Gastroesophageal sphincter (tissue), 4 donors: ENCODE data around the gene GOLGB1. TPM values are rescaled to one million over a fixed set of nuclear protein-coding genes. Genes with fewer than 3 reads are reported as not detected.

Experiments
- ATAC-seq: fragments of 150-250 bp; one replicate; pipeline ENCODE4 v1.9.1; 2016; ENCODE audit warnings: mild to moderate bottlenecking, moderate library complexity
- H3K27ac ChIP-seq, 4 donors: fragments of 200-600 bp; sonication (generic) in 3 of 4; 1 replicate in 3 of 4; 2 replicates in 1 of 4; pipeline ENCODE4 v1.5.1; 2016 to 2019
- H3K27me3 ChIP-seq: fragments of 200-600 bp; sonication (generic); one replicate; pipeline ENCODE4 v1.5.1; 2019
- H3K36me3 ChIP-seq, 2 donors: fragments of 200-600 bp; sonication (generic); one replicate each; pipeline ENCODE4 v1.5.1; 2019; ENCODE audit warnings: control low read depth in 1 of 2
- H3K4me1 ChIP-seq, 3 donors: fragments of 200-600 bp; sonication (generic); 1 replicate in 2 of 3; 2 replicates in 1 of 3; pipeline ENCODE4 v1.5.1; 2016 to 2019; ENCODE audit warnings: control low read depth in 2 of 3
- H3K4me3 ChIP-seq, 2 donors: fragments of 200-600 bp; sonication (generic); one replicate each; pipeline ENCODE4 v1.5.1; 2019; ENCODE audit warnings: mild to moderate bottlenecking in 1 of 2, moderate library complexity in 1 of 2
- H3K9me3 ChIP-seq, 3 donors: fragments of 200-600 bp; sonication (generic); one replicate each; pipeline ENCODE4 v1.5.1; 2017 to 2019; ENCODE audit warnings: control low read depth in 2 of 3
- EP300 ChIP-seq: sonication (generic); formaldehyde crosslinking; IDR thresholded peaks from one replicate; pipeline ENCODE4 v1.6.1; 2017; ENCODE audit warnings: antibody characterized with exemption, mild to moderate bottlenecking
- POLR2A ChIP-seq, 2 donors: fragments of 450-650 bp; IDR thresholded peaks; one replicate each; pipeline ENCODE4 v1.6.1; 2017; ENCODE audit warnings: antibody characterized with exemption in 2 of 2, mild to moderate bottlenecking in 2 of 2, moderate library complexity in 1 of 2
- POLR2AphosphoS5 ChIP-seq: sonication (generic); formaldehyde crosslinking; IDR thresholded peaks from one replicate; pipeline ENCODE4 v1.6.1; 2017; ENCODE audit warnings: antibody characterized with exemption
- WGBS, 2 donors: methylation state at CpG; one replicate each; pipeline ENCODE4 v1.1.5; 2018; ENCODE audit warnings: low coverage in 1 of 2; 5-methylcytosine and 5-hydroxymethylcytosine counted together
- total RNA-seq, 4 donors: library from RNA; depleted of rRNA; stranded (reverse); fragments of >200 nt; gene quantifications; one replicate each; pipeline ENCODE4 v1.1.0, GENCODE V29; 2016
- TF ChIP-seq, protein P1 (sequence below), 4 experiments: fragments of 200-600 bp in 2 of 4; fragments of 450-650 bp in 2 of 4; sonication (generic) in 1 of 4; IDR thresholded peaks; one replicate each; pipeline ENCODE4 v1.5.1; 2017 to 2019; ENCODE audit warnings: antibody characterized with exemption in 4 of 4, mild to moderate bottlenecking in 2 of 4, moderate library complexity in 2 of 4

The GOLGB1 gene
- total RNA-seq, 4 donors from 2014 or later, result 67.9 to 94.3 (median 76.6) TPM

DNA sequence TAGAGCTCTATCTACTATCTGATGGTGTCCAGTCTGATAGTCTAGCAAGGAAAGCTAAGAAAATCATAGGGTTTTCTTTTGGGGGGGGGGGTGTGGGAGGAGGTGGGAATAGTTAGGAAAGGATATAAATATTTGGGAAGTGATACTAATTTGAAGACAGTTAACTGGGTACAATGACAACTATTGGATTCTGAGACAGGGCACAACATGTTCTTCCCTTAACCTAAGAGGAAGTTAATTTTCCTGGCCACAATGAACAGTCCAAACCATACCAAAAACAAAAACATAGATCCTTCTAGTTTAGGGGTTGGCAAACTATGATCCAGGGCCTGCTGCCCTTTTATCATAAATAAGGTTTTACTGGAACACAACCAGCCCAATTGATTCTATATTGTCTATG is 78.9 kb downstream of the GOLGB1 start:
- TF ChIP-seq EP300 (no peak), POLR2A (IDR thresholded peaks at IDR 0.05) (no peak), POLR2AphosphoS5 (no peak)
- TF ChIP-seq, protein P1, sequence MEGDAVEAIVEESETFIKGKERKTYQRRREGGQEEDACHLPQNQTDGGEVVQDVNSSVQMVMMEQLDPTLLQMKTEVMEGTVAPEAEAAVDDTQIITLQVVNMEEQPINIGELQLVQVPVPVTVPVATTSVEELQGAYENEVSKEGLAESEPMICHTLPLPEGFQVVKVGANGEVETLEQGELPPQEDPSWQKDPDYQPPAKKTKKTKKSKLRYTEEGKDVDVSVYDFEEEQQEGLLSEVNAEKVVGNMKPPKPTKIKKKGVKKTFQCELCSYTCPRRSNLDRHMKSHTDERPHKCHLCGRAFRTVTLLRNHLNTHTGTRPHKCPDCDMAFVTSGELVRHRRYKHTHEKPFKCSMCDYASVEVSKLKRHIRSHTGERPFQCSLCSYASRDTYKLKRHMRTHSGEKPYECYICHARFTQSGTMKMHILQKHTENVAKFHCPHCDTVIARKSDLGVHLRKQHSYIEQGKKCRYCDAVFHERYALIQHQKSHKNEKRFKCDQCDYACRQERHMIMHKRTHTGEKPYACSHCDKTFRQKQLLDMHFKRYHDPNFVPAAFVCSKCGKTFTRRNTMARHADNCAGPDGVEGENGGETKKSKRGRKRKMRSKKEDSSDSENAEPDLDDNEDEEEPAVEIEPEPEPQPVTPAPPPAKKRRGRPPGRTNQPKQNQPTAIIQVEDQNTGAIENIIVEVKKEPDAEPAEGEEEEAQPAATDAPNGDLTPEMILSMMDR (IDR thresholded peaks at IDR 0.05), result no peak
- no peaks in the 10 kb centered on the region for H3K9me3 ChIP-seq
- H3K27me3 ChIP-seq, result no peaks in the 10 kb centered on the region
- H3K4me1 ChIP-seq, result peaks cover 0 to 4% (median 0%) of the 10 kb centered on the region in 3 donors
- ATAC-seq, result no peak
- H3K4me3 ChIP-seq, result no peak overlapping the region
- peaks cover 11 to 97% of the 10 kb centered on the region in 2 donors for H3K36me3 ChIP-seq
- no peak overlapping the region for H3K27ac ChIP-seq

DNA sequence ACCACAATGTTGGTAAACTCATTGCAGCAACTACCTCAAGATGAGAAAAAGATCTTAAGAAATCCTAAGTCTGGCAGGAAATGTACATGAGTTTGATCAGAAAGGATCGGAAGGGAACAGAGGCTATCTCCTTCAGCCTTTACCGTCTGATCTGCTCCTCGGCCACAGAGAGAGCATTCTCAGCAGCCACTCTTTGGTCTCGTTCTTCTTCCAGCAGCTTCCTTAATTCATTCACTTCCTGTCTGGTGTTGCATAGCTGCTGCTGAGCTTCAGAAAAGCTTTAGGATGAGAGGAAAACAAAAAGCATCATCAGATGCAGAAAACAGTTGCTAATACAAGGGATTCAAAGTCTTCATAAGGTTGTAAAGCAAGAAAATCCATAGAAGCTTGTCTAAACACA is 82.2 kb downstream of the GOLGB1 start:
- H3K27ac ChIP-seq, result no peak overlapping the region
- H3K9me3 ChIP-seq, result no peaks in the 10 kb centered on the region
- TF ChIP-seq, protein P1 (IDR thresholded peaks at IDR 0.05), result no peak
- no peak for TF ChIP-seq EP300
- TF ChIP-seq POLR2A (IDR thresholded peaks at IDR 0.05), result no peak
- no peak for TF ChIP-seq POLR2AphosphoS5
- no peak for ATAC-seq
- no peak overlapping the region for H3K4me3 ChIP-seq
- H3K4me1 ChIP-seq, result peaks cover 0 to 7% (median 0%) of the 10 kb centered on the region in 3 donors
- peaks cover 15 to 98% of the 10 kb centered on the region in 2 donors for H3K36me3 ChIP-seq
- WGBS, 2 donors, result 60 to 100% methylated on average over 2 to 4 of the region's 4 CpGs
- no peaks in the 10 kb centered on the region for H3K27me3 ChIP-seq

DNA sequence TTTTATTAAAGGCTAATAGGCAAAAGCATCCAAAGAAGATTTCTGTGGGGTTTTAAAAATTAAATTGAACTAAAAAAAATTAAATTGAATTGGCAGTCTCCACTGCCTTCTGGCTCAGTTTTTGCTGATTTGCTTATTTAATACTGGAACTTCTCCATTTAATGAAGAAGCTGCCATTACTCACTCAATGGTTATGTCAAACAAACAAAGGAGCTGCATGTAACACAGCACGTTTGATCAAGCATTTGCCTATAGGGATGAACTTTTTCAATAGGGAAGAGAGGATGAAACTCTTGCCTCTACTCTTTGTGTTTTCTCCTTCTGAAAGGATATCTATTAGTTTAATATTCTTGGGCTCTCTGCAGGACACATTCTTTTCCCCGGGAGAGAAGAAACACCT is 84.1 kb downstream of the GOLGB1 start:
- Histone ChIP-seq H3K4me3 (no peak overlapping the region), H3K4me1 (peaks cover 0 to 7% (median 0%) of the 10 kb centered on the region in 3 donors), H3K36me3 (peaks cover 15 to 81% of the 10 kb centered on the region in 2 donors), H3K9me3 (no peaks in the 10 kb centered on the region), H3K27me3 (no peaks in the 10 kb centered on the region), H3K27ac (no peak overlapping the region)
- TF ChIP-seq POLR2A (IDR thresholded peaks at IDR 0.05) (no peak), EP300 (no peak), POLR2AphosphoS5 (no peak)
- TF ChIP-seq, protein P1 (IDR thresholded peaks at IDR 0.05), result no peak
- no peak for ATAC-seq
- WGBS, 2 donors, result 32 to 43% methylated on average over 2 of the region's 2 CpGs

DNA sequence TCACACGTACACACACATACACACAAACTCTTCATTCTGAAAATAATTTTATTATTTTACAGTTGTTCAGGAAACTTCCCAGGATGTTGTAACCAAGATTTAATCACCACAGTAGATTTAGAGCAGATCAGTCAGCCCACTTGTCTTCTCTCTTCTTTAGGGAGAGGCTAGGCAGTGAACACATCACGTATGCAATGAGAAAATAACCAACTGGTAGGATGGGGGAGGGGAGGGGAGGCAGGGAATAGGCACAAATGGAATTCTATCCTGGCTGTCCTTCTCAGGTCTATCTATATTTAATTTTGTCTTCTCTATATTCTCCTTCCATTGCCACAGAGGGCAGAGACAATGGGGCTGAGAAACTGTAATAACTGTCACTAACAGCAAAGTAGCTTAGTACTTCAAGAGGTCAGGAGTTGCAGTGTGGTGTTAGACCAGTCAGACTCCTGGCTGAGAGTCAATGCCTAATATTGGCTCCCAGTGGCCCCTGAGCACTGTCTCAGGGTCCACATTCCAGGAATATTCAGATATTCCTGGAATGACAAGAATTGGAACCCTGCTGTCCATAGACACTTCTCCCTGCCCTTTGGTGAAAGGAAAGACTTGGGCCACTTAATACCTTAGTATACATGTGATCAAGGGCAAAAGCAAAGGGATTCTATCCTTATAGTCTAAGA is 86.2 kb downstream of the GOLGB1 start:
- WGBS, 2 donors, result 53 to 54% methylated on average over 2 of the region's 2 CpGs
- ATAC-seq, result no peak

DNA sequence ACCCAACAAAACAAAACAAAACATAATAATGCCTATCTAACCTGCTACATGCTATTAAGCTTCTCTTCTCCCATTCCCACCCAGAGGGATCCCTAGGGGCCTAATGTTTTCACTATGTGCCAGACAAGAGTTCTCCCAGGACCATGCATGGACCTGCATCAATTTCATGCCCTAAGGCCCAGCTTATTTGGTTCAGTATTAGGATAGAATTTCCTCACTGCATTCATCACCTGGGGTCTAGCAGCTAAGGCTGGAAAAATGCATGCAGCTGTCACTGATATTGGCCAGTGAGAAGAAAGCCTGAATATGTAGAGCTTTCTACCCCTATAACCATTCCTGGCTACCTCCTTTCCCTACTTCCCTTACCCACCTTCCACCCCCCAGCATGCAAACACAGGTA is 86.8 kb downstream of the GOLGB1 start:
- Histone ChIP-seq H3K4me3 (no peak overlapping the region), H3K4me1 (peaks cover 0 to 7% (median 0%) of the 10 kb centered on the region in 3 donors), H3K9me3 (no peaks in the 10 kb centered on the region), H3K27ac (no peak overlapping the region), H3K27me3 (no peaks in the 10 kb centered on the region), H3K36me3 (peaks cover 15 to 55% of the 10 kb centered on the region in 2 donors)
- no peak for ATAC-seq
- TF ChIP-seq POLR2A (IDR thresholded peaks at IDR 0.05), result no peak
- no peak for TF ChIP-seq POLR2AphosphoS5
- no peak for TF ChIP-seq EP300
- TF ChIP-seq, protein P1 (IDR thresholded peaks at IDR 0.05), result no peak

More for the DNA sequence above, 86.2 kb downstream of the GOLGB1 start:
- Histone ChIP-seq H3K36me3 (peaks cover 15 to 61% of the 10 kb centered on the region in 2 donors), H3K4me3 (no peak overlapping the region), H3K27ac (no peak overlapping the region), H3K27me3 (no peaks in the 10 kb centered on the region), H3K9me3 (no peaks in the 10 kb centered on the region), H3K4me1 (peaks cover 0 to 7% (median 0%) of the 10 kb centered on the region in 3 donors)
- TF ChIP-seq, protein P1 (IDR thresholded peaks at IDR 0.05), result no peak
- TF ChIP-seq POLR2AphosphoS5 (no peak), EP300 (no peak), POLR2A (IDR thresholded peaks at IDR 0.05) (no peak)
